Measurements from ENCODE around the gene NDUFA11.

- TF ChIP-seq, protein P1, sequence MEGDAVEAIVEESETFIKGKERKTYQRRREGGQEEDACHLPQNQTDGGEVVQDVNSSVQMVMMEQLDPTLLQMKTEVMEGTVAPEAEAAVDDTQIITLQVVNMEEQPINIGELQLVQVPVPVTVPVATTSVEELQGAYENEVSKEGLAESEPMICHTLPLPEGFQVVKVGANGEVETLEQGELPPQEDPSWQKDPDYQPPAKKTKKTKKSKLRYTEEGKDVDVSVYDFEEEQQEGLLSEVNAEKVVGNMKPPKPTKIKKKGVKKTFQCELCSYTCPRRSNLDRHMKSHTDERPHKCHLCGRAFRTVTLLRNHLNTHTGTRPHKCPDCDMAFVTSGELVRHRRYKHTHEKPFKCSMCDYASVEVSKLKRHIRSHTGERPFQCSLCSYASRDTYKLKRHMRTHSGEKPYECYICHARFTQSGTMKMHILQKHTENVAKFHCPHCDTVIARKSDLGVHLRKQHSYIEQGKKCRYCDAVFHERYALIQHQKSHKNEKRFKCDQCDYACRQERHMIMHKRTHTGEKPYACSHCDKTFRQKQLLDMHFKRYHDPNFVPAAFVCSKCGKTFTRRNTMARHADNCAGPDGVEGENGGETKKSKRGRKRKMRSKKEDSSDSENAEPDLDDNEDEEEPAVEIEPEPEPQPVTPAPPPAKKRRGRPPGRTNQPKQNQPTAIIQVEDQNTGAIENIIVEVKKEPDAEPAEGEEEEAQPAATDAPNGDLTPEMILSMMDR (IDR thresholded peaks at IDR 0.05) = peak in 1 of 3 donors; percentile 6
- peak; percentile 45 for TF ChIP-seq POLR2A (IDR thresholded peaks at IDR 0.05)
These were observed at the start of gene NDUFA11 for GRCh38 chr19:5903624-5904351.

Data from breast epithelium (tissue), 3 donors.